MG63 (cell line): ENCODE measurements around the gene FOXQ1. TPM values are rescaled to one million over a fixed set of nuclear protein-coding genes. Genes with fewer than 3 reads are reported as not detected.

Source experiments
- DNase-seq: peaks from one replicate; pipeline ENCODE4 v3.0.0-alpha.2; 2020
- H3K27me3 ChIP-seq: fragments of 250-450 bp; sonication (Bioruptor Pico); 2 replicates; pipeline ENCODE4 v1.5.1; 2020; ENCODE audit warnings: mild to moderate bottlenecking, moderate library complexity
- H3K36me3 ChIP-seq: fragments of 250-450 bp; sonication (Bioruptor Pico); 2 replicates; pipeline ENCODE4 v1.5.1; 2020; ENCODE audit warnings: mild to moderate bottlenecking, moderate library complexity
- H3K4me3 ChIP-seq: fragments of 250-450 bp; sonication (Bioruptor Pico); 2 replicates; pipeline ENCODE4 v1.5.1; 2020; ENCODE audit warnings: mild to moderate bottlenecking, moderate library complexity
- H3K9me3 ChIP-seq: fragments of 250-450 bp; sonication (Bioruptor Pico); 2 replicates; pipeline ENCODE4 v1.5.1; 2020; ENCODE audit warnings: mild to moderate bottlenecking, moderate library complexity
- total RNA-seq: library from RNA; depleted of rRNA; stranded (reverse); fragments of >200 nt; shearing (Covaris generic); gene quantifications from 2 replicates; pipeline ENCODE4 v1.2.3, GENCODE V29; 2014; ENCODE audit warnings: low replicate concordance; rRNA removed

Gene FOXQ1
- total RNA-seq, 1 experiment from 2014 or later = 0.56 TPM

DNA sequence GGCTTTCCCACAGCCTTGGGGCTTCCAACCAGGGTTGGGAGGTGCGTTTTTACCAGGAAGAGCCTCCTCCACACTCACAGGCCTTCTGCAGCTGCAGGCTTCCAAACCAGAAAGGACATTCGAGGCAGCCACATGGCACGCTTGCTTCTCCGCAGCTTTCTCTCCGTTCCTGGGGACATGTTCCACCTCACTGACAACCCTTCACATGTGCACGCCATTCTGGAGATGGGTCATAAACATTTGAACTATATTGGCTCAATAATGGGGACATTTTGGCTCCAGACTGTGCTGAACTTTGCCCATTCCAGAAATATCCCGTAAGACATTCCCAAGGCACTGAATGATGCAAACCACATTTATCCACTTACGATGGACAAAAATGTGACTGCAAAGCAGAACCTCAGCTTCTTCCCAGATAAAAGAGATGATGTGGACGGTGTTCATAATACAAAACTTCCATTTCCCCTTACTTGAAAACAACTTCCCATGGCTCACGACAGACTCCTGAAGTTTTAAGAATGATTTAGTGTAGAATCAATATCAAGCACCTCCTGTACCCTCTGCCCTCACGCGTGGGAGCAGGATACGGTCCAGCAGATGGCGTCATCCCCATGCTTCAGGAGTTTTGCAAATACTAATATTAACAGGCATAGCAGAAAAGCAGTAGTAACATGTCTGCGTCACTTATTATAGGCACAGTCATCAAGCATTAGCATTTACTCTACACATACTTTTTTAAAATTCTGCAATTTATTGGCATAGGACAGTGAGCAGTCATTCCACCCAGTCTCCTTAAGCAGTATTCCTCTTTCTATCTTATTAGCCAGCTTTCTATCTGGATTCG is 52.1 kb downstream of the FOXQ1 start:
- no peak for DNase-seq
- no peaks in the 10 kb centered on the region for H3K27me3 ChIP-seq
- H3K4me3 ChIP-seq = no peak overlapping the region
- no peaks in the 10 kb centered on the region for H3K9me3 ChIP-seq
- no peaks in the 10 kb centered on the region for H3K36me3 ChIP-seq

Other genes with a start within 250 kb of the FOXQ1 start
- 2.0 and 4.0 TPM in 2 replicates for gene FOXF2, start 77.5 kb downstream of the FOXQ1 start, total RNA-seq